ENCODE results near the gene CLRN2.

CLRN2 gene

DNA sequence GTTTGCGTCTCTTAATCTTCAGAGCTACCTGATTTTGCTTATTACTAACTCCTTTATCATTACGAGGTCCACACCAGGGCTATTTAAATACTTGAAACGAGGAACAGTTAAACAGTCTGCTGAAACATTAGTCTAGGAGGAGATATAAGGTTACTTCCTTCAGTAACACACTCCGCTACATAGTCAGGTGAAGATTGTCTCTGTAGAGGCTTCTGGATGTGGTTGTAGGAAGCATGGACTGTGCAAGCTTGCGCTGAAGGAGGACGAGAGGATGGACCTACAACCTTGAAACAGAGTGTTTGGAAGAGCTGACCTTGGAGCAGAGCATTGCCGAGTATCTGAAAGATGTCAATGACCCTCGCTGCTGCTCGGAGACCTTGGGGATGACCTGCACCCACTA, at the start of gene CLRN2:
Gene CLRN2, plus strand, starts transcription at position 301 of the 400 bp plus-strand sequence. CDS start 102 bp downstream, outside the sequence.
- no peak for DNase-seq (ENCODE audit: low spot score)

DNA sequence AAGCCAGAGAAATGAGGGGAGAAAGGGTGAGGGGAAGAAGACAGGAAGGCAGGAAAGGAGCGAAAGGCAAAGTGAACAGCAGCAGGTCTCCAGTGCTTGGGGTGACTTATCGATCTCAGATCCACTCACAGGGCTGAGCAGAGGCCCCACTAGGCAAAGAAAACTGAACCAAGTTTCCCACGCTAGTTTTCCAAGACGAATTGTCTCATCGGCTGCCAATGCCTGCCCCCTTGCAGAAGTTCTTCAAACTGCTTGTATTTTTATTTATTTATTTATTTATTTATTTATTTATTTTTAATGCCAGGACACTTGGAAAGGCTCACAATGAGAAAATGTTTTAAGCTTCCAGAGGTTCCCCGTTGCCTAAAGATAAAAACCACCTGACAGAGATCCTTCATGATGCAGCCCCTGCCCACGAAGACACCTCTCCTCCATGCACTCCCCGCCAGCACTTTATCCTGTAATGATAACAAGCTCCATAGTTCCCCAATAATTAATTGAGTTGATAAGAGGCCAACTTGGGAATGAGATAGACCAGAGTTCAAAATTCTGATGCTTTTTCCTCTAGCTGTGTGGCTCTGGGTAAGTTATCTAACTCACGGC, 46.2 kb upstream of the CLRN2 start:
- peak; percentile 72 for DNase-seq (ENCODE audit: low spot score)

- DNase-seq (ENCODE audit: low spot score) = no peak
Observed at GRCh38 chr4:17469931-17470674, 44.9 kb upstream of the CLRN2 start.

DNA sequence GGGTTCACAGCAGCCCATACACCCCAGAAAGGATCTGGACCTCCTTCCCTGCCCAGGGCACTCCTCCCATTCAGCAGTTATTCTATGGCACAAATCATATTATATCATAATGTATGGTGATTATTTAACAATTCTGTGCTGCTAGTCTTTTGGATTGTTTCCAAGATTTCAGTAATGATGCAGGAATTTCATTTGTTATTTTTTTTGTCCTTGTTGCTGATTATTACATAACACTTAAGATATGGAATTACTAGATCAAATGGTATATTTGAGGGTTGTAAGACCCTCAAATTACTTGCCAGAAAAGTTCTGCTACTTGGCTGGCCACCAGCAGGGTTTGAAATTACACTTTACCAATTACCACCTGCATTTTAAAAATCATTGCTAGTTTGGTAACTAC, 39.5 kb upstream of the CLRN2 start:
- no peak for DNase-seq (ENCODE audit: low spot score)

- no peak for DNase-seq (ENCODE audit: low spot score)
Observed at GRCh38 chr4:17476853-17477252, 38.1 kb upstream of the CLRN2 start.

DNA sequence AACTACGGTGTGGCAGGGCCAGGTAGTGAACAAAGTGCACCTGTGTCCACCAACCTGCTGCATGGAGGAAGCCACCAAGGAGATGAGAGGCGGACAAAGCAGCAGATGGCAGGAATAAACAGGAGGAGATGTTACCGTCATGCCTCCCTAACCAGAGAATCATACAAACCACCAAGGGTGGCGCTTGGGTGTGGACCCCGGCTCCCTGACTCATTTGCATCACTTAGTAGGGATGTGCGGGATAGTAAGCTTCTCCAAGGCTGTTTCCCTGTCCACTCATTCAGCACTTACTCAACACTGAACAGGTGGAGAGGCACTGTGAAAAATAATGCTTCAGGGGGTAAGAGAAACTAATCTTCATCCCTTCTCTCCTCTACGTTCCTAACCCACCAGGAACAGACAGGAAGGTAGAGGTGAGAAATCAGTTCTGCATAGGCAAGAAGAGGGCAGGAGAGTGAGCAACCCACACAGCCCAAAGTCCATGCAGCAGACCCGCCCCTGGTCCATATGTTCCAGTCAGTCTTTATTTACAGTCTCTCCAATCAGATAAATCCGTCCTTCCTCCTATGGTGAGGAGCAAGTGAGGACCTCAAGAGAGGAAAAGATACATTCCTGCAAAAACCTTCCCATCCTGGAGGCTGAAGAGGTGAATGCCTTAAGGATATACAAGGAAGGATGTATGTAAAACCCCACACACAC, 37.0 kb upstream of the CLRN2 start:
- DNase-seq (ENCODE audit: low spot score) = no peak

- DNase-seq (ENCODE audit: low spot score) = no peak
Observed at GRCh38 chr4:17480210-17480927, 34.6 kb upstream of the CLRN2 start.

DNA sequence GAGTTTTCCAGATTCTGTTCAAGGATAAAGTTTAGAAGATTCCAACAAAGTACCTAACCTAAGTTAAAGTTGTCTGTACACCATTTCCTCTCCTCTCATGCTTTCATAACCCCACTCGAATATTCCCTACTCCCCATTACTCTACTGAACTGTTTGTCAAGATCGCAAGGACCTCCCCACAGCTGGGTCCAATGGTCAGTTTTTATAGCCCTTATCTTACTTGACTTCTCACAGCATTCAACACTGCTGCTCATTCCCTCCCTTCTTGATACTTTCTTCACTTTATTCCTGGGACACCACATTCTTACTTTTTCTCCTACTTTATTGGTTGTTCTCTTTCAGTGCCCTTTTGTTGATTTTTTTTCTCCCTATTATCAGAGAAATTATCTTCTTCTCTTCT, 34.0 kb upstream of the CLRN2 start:
- DNase-seq (ENCODE audit: low spot score) = no peak

GRCh38 chr4:17482716-17483115, 32.2 kb upstream of the CLRN2 start:
- DNase-seq (ENCODE audit: low spot score) = no peak

DNA sequence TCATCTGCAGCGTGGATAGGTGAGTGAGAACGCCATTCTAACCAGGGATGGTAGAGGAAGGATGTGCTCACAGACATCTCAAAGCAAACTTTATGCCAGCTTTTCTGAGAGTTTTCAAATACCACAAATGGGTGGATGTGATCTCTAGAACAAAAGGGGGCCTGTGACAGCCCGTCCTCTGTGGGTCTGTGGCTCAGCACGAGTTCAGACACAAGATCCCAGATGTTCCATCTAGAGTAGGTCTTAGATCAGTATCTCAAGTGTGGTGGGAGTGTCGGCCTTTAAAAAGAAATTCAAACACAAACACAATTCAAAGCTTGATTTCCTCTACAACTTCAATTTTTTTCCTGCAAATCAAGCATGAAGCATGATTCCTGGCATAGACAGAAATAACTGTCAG, 25.8 kb upstream of the CLRN2 start:
- DNase-seq (ENCODE audit: low spot score) = no peak

GRCh38 chr4:17489721-17490120, 25.2 kb upstream of the CLRN2 start:
- DNase-seq (ENCODE audit: low spot score) = no peak

DNA sequence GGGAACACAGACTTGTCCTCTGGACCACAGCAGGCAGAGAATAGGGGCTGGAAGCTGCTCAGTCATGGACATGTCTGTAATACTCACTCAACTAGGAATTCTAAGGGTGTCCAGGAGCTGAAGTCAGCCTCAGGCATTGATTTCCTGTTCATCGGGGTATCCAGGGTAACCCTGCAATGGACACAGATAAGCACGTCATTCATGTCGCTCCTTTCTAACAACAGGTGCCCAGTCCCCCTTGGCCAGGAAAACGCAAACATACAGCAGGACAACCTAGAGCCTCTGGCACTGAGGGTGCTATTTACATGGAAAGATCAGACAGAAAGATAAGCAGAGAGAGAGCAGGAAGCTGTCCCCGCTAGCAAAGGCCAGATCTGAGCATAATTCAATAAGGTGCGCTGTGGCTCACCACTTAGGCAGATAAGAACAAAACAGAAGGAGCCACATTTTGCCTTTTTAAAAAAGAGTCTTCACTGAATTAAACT, 24.3 kb upstream of the CLRN2 start:
- no peak for DNase-seq (ENCODE audit: low spot score)

GRCh38 chr4:17491196-17491595, 23.8 kb upstream of the CLRN2 start:
- no peak for DNase-seq (ENCODE audit: low spot score)

DNA sequence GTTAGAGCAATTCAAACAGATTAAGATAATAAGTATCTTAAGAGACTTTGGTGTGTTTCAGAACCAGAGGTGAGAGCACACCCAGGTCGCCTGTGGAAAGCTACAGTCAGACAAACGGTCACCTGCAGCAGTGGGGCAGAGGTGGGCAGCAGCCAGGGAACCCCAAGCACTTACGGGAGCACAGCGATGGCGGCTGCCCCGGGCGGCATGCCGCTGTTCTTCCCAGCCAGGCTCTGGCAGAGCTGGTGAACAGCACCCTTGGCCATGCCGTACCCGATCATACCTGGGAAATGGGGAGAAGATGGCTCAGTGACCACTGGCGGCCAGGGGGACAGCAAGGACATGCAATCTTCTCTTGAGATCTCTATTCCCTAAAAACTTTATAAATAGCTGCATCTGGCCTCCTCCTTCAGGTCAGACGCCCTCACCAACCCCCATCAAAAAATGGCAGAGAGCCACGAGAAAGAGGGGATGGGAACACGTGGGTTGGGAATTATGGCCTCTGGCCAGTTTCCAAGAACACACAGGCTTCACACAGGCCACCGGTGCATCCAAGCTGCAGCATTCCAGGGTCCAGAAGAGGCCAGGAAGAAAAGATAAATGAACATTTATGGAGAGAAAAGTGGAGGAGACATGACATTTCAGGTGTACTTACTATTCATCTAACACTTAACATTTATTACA, 22.8 kb upstream of the CLRN2 start:
- no peak for DNase-seq (ENCODE audit: low spot score)

DNA sequence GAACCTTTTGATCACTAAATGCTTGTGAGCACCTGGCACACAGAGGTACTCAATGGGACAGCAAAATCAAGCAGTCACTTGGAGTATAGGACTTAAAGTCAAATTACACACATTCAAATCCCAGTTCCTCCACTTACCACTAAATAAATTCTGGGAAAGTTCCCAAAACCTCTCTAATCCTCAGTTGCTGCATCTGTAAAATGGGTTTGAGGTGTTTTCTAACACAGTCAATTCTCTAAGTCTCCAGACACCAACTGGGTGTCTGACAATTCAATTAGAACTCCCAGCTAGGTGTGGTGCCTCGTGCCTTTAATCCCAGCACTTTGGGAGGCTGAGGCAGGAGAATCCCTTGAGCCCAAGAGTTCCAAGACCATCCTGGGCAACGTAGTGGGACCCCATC, 22.1 kb upstream of the CLRN2 start:
- DNase-seq (ENCODE audit: low spot score) = no peak

- DNase-seq (ENCODE audit: low spot score) = no peak
Observed at GRCh38 chr4:17493619-17494018, 21.3 kb upstream of the CLRN2 start.

- DNase-seq (ENCODE audit: low spot score) = peak; percentile 51
Observed at GRCh38 chr4:17494258-17495190, 20.4 kb upstream of the CLRN2 start.

DNA sequence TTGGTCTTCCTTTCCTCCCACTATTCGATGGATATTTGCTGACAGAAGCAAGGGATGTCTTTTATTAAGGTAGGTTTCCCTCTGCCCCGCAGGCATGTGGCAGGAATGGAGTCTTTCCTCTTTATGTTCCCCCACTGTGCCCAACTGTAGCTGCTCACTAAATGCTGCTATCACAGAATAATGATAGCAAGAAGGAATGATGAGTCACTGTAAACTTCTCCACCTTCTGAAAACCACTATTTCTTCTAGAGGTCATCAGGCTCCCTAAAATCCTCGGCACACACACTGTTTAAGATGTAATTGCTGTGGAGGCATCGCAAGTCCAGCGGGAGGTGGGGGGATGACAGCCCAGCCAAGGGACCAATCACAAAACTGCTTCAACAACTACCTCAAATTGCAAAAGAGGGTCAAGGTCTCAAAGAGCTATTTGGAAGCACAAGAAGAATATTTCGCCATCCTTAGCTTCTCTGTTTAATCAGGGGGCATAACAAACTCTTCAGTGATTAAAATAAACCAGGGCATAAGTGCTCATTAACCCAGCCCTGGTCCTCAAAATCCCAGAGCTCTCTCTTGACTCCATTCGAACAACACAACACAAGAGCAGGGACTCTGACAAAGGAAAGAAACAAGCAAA, 17.0 kb upstream of the CLRN2 start:
- DNase-seq (ENCODE audit: low spot score) = no peak

DNA sequence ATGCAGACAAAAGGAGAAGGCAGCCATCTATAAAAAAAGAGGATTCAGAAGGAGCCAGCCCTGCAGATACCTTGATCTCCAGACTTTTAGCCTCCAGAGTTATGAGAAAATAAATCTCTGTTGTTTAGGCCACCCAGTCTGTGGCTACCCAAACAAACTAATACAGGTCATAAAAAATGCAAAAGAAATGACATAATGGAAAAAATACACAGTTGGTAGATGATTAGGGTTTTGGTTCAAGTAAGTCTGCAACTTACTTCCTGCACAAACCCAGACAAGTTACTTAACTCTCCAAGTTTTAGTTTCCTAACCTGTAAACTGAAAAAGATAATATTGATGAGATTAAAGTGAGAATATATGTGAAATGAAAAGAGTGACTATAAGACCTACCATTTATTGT, 14.4 kb upstream of the CLRN2 start:
- no peak for DNase-seq (ENCODE audit: low spot score)

DNA sequence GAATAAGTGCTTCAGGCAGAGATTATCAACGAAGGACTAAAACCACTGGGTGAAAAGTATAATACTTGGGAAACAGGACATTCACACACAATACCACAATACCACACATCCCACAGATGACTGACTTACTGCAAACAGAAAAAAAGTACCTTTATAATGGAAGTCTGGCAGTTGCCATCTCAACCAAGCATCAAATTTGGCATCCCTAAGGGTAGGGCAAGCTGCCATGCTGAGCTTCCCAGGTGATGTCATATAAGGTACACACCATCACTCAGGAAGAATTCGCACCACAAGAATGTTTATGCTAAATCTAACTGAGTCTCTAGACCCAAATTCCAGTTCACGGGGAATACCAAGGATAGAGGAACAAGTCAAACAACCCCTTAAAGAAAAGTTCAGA, 12.2 kb upstream of the CLRN2 start:
- no peak for DNase-seq (ENCODE audit: low spot score)
